Loucy (cell line): Measurements from ENCODE around the gene ZNF559.

ENCODE experiments used
- CTCF ChIP-seq: fragments of 200-600 bp; sonication (generic); conservative IDR thresholded peaks from 2 replicates; pipeline ENCODE4 v1.5.1; 2014; ENCODE audit warnings: mild to moderate bottlenecking, antibody characterized with exemption, low read length
- EZH2phosphoT487 ChIP-seq: fragments of 200-600 bp; IDR thresholded peaks from 2 replicates; pipeline ENCODE4 v1.6.1; 2018; ENCODE audit warnings: antibody characterized with exemption, mild to moderate bottlenecking, moderate library complexity, borderline replicate concordance

GRCh38 chr19:9352505-9352904 is 28.5 kb downstream of the ZNF559 start:
- TF ChIP-seq CTCF (no peak), EZH2phosphoT487 (no peak)
